Epithelial cell of proximal tubule (primary cell): Measurements from ENCODE around the gene SIGLEC14. TPM values are rescaled to one million over a fixed set of nuclear protein-coding genes. Genes with fewer than 3 reads are reported as not detected.

ENCODE experiments used
- DNase-seq: peaks from one replicate; pipeline ENCODE4 v3.0.0-alpha.2; 2011; ENCODE audit warnings: low read depth
- H3K4me3 ChIP-seq: 2 replicates; pipeline ENCODE4 v1.5.1; 2011; ENCODE audit warnings: low read depth, mild to moderate bottlenecking, low read length
- CTCF ChIP-seq: conservative IDR thresholded peaks from 2 replicates; pipeline ENCODE4 v1.5.1; 2012; ENCODE audit warnings: low read depth, mild to moderate bottlenecking, low read length
- total RNA-seq: library from RNA; depleted of rRNA; stranded (reverse); fragments of >200 nt; gene quantifications from 2 replicates; pipeline ENCODE4 v1.2.3, GENCODE V29; 2015

Gene SIGLEC14
- total RNA-seq, 1 donor from 2014 or later: not detected

- DNase-seq: no peak
- no peak overlapping the region for H3K4me3 ChIP-seq
- TF ChIP-seq CTCF: no peak
Observed at GRCh38 chr19:51668216-51668615, 21.6 kb upstream of the SIGLEC14 start.

- no peak overlapping the region for H3K4me3 ChIP-seq
- DNase-seq: no peak
- peak; percentile 31 for TF ChIP-seq CTCF
Observed at GRCh38 chr19:51664997-51665396, 18.4 kb upstream of the SIGLEC14 start.

- no peak overlapping the region for H3K4me3 ChIP-seq
- no peak for TF ChIP-seq CTCF
- DNase-seq: no peak
Observed at GRCh38 chr19:51664131-51664530, 17.5 kb upstream of the SIGLEC14 start.

- H3K4me3 ChIP-seq: no peak overlapping the region
- TF ChIP-seq CTCF: no peak
- DNase-seq: no peak
Observed at GRCh38 chr19:51663650-51664049, 17.0 kb upstream of the SIGLEC14 start.

- peak; percentile 76 for TF ChIP-seq CTCF
- peak; percentile 13 for DNase-seq
- no peak overlapping the region for H3K4me3 ChIP-seq
Observed at GRCh38 chr19:51660975-51661600, 14.5 kb upstream of the SIGLEC14 start.

- TF ChIP-seq CTCF: no peak
- DNase-seq: no peak
- no peak overlapping the region for H3K4me3 ChIP-seq
Observed at GRCh38 chr19:51654783-51655182, 8.2 kb upstream of the SIGLEC14 start.

GRCh38 chr19:51653162-51653561 lies 6.5 kb upstream of the SIGLEC14 start:
- H3K4me3 ChIP-seq: no peak overlapping the region
- DNase-seq: no peak
- TF ChIP-seq CTCF: no peak
